GM12874 (cell line): Measurements from ENCODE around the gene BAHCC1.

Experiments used
- CTCF ChIP-seq: IDR thresholded peaks from 2 replicates; pipeline ENCODE4 v1.5.1; 2011; ENCODE audit warnings: low read depth, mild to moderate bottlenecking, control low read depth, low read length, moderate library complexity; ENCODE audit not compliant: insufficient read depth

BAHCC1 gene

GRCh38 chr17:81394921-81395599, at the start of gene BAHCC1:
BAHCC1 (plus strand) TSS chr17:81395457; CDS start chr17:81399740, 4,283 bp downstream.
- no peak for TF ChIP-seq CTCF

DNA sequence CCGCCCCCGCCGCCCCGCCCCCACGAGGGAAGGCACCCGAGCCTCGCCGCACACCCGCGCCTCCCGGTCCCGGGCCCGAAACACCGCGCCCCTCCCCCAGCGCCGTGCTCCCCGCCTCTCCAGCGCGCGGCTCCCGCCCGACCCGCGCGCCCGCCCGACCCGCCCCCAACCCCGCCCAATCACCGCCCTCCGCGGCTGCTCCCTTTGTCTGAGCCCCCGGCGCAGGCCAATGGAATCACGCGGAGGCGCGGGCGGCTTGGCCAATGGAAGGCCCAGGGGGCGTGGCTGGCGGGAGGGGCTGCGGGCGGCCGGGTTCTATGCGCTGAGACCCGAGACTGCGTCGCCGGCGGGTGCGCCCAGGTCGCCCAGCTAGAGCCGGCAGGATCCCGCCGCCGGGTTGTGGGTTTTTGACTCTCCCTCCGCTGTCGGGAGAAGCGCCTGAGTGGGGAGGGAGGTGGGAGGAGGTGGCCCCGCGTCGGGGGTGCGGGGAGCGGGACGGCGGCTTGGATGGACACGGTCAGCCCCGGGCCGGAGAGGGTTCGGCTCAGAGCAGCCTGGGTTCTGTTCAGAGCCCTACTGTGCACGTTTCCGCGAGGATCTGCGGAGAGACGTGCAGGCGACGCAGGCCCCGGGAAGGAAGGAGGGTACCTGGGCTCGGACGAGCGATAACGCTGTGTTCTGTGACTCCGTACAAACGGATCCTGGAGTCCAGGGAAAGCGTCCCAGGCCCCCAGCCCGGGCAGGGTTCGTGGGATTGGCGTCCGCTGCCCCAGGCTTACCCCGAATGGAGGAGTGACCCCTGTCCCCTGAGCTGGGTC, 49.0 kb upstream of the BAHCC1 start:
- no peak for TF ChIP-seq CTCF

DNA sequence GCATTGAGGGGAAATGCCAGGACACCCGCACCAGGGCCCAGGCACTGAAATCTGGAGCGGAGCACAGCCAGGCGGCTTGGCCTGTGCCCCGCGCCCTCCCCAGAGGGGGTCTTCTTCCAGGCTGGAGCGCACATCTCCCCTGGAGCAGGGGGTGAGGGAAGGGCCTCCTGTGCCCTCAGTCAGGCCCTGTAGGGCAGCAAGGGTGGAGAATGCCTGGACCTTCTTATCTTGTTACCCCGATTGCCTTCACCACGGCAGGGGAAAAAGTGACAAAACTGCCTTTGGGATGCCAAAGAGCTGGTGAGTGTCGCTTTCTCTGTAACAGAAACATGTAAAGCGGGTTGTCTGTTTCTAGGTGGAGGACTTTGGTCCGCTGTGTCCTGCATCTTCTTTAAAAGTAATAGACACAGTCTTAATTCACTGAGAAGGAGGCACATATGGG, 48.3 kb upstream of the BAHCC1 start:
- TF ChIP-seq CTCF, result no peak

- no peak for TF ChIP-seq CTCF
Observed at GRCh38 chr17:81347437-81347836, 47.8 kb upstream of the BAHCC1 start.

GRCh38 chr17:81348097-81349055, 46.9 kb upstream of the BAHCC1 start:
- no peak for TF ChIP-seq CTCF

DNA sequence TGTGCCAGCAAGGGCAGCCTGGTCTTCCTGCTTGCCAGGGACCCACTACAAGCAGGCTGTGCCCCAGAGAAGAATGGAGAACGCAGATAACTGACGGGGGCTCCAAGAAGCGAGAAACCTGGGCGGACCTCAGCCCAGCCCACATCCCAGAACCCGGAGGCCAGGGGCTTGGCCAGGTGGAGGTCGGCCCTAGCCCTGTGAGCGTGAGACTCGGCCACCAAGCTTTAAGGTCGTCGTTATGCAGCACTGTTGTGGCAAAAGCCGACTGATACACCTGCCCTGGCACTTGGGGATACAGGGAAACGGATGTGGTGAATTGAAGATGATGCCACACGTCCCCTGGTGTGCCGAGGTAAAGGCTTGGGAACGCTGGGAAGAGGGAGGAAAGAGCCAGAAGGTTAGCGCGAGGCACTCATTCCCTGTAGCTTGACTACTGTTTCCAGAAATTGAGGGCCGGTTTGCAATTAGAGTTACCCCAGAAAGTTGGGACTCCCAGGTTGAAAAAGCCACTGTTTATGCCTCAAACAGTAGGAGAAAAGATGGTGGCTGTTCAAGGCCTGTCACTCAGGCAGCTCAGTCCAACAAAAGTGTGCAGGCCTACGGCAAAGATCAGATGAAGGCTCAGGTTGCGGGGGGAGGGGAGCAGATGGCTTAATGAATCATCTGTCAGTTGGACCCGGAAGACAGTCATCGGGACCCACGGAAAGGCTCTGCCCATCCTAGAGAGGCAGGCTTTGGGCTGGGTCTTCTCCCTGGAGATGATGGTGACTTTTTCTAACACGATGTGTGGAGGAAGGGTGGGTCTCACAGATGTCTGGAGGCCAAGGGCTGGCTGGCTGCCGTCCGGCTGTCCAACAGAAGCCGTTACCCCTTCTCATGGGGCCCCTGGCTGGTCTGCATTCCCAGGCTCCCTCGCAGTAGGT, 45.6 kb upstream of the BAHCC1 start:
- no peak for TF ChIP-seq CTCF
